Cardiac fibroblast (primary cell): Measurements from ENCODE around the gene IL17REL.
"Not testable (repeated sequence)": the region's sequence is repeated elsewhere in the genome, so short reads cannot be mapped to it uniquely, and the experiment has no call there.

Experiments used
- DNase-seq, 2 donors: peaks; one replicate each; pipeline versions ENCODE4 v3.0.0 to v3.0.0-alpha.2; 2010; ENCODE audit warnings: low read depth in 2 of 2
- H3K4me3 ChIP-seq, 2 donors: replicated peaks in 1 of 2; 1 replicate in 1 of 2; 2 replicates in 1 of 2; pipeline ENCODE4 v1.5.1; 2011; ENCODE audit warnings: low read depth in 2 of 2, low read length in 2 of 2, mild to moderate bottlenecking in 2 of 2, moderate library complexity in 1 of 2
- CTCF ChIP-seq: IDR thresholded peaks from one replicate; pipeline ENCODE4 v1.5.1; 2011; ENCODE audit warnings: low read depth, mild to moderate bottlenecking, low read length, inconsistent platforms

The IL17REL gene

GRCh38 chr22:49949914-49950292 lies 62.7 kb downstream of the IL17REL start:
- DNase-seq = no peak
- TF ChIP-seq CTCF = no peak
- no peak overlapping the region for H3K4me3 ChIP-seq

GRCh38 chr22:49948958-49949913 lies 63.3 kb downstream of the IL17REL start:
- no peak for DNase-seq
- TF ChIP-seq CTCF = no peak
- H3K4me3 ChIP-seq = no peak overlapping the region

- no peak for TF ChIP-seq CTCF
- no peak for DNase-seq
- H3K4me3 ChIP-seq = no peak overlapping the region
These were observed 64.2 kb downstream of the IL17REL start for GRCh38 chr22:49948116-49948957.

GRCh38 chr22:49947296-49947622 lies 65.3 kb downstream of the IL17REL start:
- no peak for TF ChIP-seq CTCF
- DNase-seq = no peak
- no peak overlapping the region for H3K4me3 ChIP-seq

GRCh38 chr22:49946612-49947295 lies 65.8 kb downstream of the IL17REL start:
- no peak overlapping the region for H3K4me3 ChIP-seq
- no peak for TF ChIP-seq CTCF
- no peak for DNase-seq

GRCh38 chr22:49945042-49945794 lies 67.3 kb downstream of the IL17REL start:
- not testable (repeated sequence) for H3K4me3 ChIP-seq, DNase-seq
